HUES48 (cell line): ENCODE data around the gene KCNMA1.

ENCODE experiments used
- H3K27ac ChIP-seq: one replicate; pipeline ENCODE4 v1.7.0; 2013; ENCODE audit warnings: low read depth, low read length, inconsistent platforms
- H3K27me3 ChIP-seq: 2 replicates; pipeline ENCODE4 v1.6.1; 2013; ENCODE audit warnings: mild to moderate bottlenecking, low read length; ENCODE audit not compliant: control insufficient read depth, insufficient read depth
- H3K36me3 ChIP-seq: 2 replicates; pipeline ENCODE4 v1.6.1; 2013; ENCODE audit warnings: low read length; ENCODE audit not compliant: control insufficient read depth, insufficient read depth
- H3K4me1 ChIP-seq: 2 replicates; pipeline ENCODE4 v1.6.1; 2013; ENCODE audit warnings: mild to moderate bottlenecking, low read length; ENCODE audit not compliant: control insufficient read depth, insufficient read depth
- H3K4me3 ChIP-seq: 2 replicates; pipeline ENCODE4 v1.5.1; 2013; ENCODE audit warnings: mild to moderate bottlenecking, low read depth, low read length
- H3K9ac ChIP-seq: 2 replicates; pipeline ENCODE4 v1.6.1; 2013; ENCODE audit warnings: mild to moderate bottlenecking, low read depth, low read length, moderate library complexity
- H3K9me3 ChIP-seq: 2 replicates; pipeline ENCODE4 v1.6.1; 2013; ENCODE audit warnings: low read length; ENCODE audit not compliant: control insufficient read depth, insufficient read depth

Gene KCNMA1

DNA sequence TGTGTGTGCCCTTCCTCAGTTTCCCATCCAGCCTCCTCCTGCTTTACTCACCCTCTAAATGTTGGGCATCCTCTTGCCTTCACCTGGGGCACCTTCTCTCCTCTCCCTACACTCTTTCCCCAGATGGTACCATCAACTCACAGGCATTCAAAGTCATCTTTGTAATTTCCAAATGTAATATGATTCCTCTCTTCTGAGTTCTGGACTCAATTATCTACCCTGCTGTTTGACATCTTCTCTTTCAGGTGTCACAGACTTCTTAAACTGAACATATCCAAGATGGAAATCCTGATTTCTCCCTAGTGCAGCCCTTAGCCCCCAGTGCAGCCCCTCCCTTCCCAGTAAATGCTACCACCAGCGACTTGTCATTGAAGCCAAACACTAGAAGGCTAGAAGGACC, 422.8 kb downstream of the KCNMA1 start:
- no peaks in the 10 kb centered on the region for H3K9me3 ChIP-seq
- no peaks in the 10 kb centered on the region for H3K27me3 ChIP-seq
- H3K4me3 ChIP-seq = no peak overlapping the region
- H3K27ac ChIP-seq = no peak overlapping the region
- no peak overlapping the region for H3K9ac ChIP-seq
- H3K36me3 ChIP-seq = no peaks in the 10 kb centered on the region
- no peaks in the 10 kb centered on the region for H3K4me1 ChIP-seq

DNA sequence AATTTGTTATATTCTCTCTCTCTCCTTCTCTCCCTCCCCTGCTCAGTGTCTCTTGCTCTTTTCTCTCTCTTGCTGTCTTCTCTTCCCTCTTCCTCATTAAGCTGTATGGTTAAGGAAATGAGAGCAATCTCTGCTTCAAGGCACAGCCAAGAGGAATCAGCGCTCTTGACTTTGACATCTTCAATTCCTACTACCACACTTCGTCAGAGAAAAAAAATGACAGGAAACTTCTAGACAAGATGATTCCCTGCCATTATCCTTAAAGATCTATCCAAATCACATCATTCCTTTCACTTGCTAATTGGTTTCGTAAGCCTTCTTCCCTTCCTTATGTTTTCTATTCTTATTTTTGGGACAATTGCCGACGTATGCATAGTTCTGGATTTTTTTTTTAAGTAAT, 425.0 kb downstream of the KCNMA1 start:
- no peaks in the 10 kb centered on the region for H3K36me3 ChIP-seq
- H3K4me1 ChIP-seq = no peaks in the 10 kb centered on the region
- H3K4me3 ChIP-seq = no peak overlapping the region
- no peak overlapping the region for H3K9ac ChIP-seq
- no peaks in the 10 kb centered on the region for H3K27me3 ChIP-seq
- H3K9me3 ChIP-seq = no peaks in the 10 kb centered on the region
- no peak overlapping the region for H3K27ac ChIP-seq

DNA sequence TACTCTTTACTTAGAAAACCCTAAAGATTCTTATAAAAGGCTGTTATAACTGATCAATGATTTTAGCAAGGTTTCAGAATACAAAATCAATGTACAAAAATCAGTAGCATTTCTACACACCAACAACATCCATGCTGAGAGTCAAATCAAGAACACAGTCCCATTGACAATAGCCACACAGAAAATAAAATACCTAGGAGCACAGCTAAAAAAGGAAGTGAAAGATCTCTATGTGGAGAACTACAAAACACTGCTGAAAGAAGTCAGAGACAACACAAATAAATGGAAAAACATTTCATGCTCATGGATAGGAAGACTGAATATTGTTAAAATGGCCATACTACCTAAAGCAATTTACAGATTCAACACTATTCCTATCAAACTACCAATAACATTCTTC, 427.0 kb downstream of the KCNMA1 start:
- Histone ChIP-seq H3K27me3 (no peaks in the 10 kb centered on the region), H3K4me1 (no peaks in the 10 kb centered on the region), H3K9me3 (no peaks in the 10 kb centered on the region), H3K9ac (no peak overlapping the region), H3K4me3 (no peak overlapping the region), H3K36me3 (no peaks in the 10 kb centered on the region), H3K27ac (no peak overlapping the region)

DNA sequence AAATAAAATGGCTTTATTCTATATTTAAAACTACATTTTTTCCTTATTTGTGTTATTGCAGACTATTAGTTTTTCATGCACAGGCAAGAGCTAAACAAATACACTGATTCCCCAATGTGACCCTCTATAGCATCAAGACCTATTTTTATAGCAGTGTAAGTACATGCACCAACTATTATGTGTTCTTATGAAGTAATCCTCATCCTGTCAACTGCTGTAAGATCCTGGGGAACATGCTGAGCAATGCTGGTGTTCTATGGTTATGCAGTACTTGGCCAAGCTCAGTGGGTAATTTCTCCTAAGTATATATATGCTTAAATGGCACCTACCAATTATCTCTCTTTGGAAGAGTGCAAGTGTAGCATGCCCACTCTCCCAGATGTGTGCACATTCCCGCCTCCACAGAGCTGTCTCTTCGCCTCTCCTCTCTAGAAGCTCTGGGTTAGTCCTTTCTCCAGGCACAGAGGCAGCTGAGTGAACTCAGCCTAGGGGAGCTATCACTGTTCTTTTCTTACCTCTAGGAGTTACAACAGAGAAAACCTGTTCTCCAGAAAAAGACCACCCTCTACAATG, 428.8 kb downstream of the KCNMA1 start:
- no peak overlapping the region for H3K9ac ChIP-seq
- H3K36me3 ChIP-seq = no peaks in the 10 kb centered on the region
- no peak overlapping the region for H3K27ac ChIP-seq
- H3K27me3 ChIP-seq = no peaks in the 10 kb centered on the region
- H3K4me1 ChIP-seq = no peaks in the 10 kb centered on the region
- H3K9me3 ChIP-seq = no peaks in the 10 kb centered on the region
- H3K4me3 ChIP-seq = no peak overlapping the region

DNA sequence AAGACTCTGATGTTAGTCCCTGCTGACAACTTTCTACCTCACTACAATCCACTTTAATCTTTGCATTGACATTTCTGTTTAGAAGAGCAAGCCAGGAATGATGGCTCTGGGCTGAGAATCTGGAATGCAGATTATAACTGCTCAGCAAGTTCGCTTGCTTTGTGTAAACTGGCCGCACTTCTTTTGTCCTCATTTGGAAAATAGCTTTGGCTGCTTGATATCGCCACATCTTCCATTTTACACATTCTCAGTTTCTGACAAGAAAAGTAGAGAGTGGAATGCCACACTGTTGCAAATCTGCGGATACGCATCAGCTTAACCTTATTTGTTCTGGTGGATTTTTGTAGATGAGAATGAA, 429.8 kb downstream of the KCNMA1 start:
- Histone ChIP-seq H3K9me3 (no peaks in the 10 kb centered on the region), H3K36me3 (no peaks in the 10 kb centered on the region), H3K27me3 (no peaks in the 10 kb centered on the region), H3K27ac (no peak overlapping the region), H3K9ac (no peak overlapping the region), H3K4me1 (no peaks in the 10 kb centered on the region), H3K4me3 (no peak overlapping the region)

DNA sequence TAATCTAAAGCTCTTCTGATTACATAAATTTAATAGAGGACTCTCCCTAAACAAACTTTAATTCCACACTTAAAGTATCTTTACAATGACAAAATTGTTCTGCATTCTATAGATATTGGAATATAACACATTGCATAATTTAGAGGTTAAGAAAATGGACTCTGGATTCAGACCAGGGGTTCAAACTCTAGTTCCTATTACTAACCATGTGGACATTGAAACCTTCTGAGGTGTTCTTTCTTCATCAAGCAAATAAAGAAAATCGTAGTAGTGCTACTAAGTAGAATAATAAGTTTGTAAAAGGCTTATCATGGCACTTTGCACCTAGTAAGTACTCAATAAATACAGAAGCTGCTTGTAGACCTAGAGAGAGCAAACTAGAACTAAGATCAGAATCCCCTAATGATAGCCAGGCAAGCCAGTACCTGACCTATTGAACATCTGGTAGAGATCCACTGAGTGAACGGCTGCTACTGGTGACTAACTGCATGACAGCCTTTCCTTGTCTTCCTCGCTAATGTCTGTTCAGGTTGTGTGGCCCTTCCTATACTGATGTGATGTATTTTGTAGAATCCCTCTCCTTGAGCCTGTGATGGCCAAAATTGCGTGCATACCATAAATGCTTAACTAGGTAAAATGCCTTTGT, 430.3 kb downstream of the KCNMA1 start:
- Histone ChIP-seq H3K9ac (no peak overlapping the region), H3K9me3 (no peaks in the 10 kb centered on the region)

DNA sequence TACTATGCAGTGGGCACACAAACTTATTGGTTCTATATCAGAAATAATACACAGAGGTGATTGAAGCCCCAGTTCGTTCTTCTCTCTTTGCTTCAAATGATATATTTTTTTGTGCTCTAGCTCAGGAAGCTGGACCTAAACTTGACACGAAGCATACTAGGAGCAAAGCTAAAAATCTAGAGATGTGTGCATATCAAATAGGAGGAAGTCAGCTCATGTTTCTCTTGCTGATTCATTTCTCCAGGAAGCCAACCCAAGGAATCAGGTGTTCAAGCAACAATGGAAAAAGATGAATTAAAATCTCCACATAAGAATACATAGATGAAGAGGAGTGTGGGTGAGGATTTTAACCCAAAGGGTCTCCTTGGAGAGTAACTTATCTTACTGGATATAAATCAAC, 432.5 kb downstream of the KCNMA1 start:
- H3K9me3 ChIP-seq = no peaks in the 10 kb centered on the region
- no peak overlapping the region for H3K4me3 ChIP-seq
- H3K27ac ChIP-seq = no peak overlapping the region
- H3K4me1 ChIP-seq = no peaks in the 10 kb centered on the region
- no peaks in the 10 kb centered on the region for H3K27me3 ChIP-seq
- no peak overlapping the region for H3K9ac ChIP-seq
- no peaks in the 10 kb centered on the region for H3K36me3 ChIP-seq

More for the DNA sequence above, 430.3 kb downstream of the KCNMA1 start:
- no peak overlapping the region for H3K4me3 ChIP-seq
- no peak overlapping the region for H3K27ac ChIP-seq
- no peaks in the 10 kb centered on the region for H3K36me3 ChIP-seq
- H3K27me3 ChIP-seq = no peaks in the 10 kb centered on the region
- H3K4me1 ChIP-seq = no peaks in the 10 kb centered on the region

DNA sequence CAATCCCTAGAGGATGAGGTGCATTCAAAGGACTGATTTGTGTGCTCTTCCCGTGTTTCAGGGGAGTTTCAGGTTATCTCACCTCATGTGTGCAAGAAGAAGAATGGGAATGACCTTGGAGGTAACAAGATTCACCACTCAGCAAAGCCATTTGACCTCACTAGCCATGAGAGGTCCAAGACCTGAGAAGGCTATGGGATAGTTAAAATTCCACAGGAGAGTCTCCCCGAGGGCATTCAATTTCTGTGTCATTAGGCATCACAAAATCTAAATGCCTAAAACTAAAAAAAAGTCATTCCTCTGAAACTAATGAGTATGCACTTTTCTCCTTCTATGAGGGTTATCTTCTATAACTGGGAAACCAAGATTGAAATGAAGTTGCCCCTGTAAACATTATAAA, 433.4 kb downstream of the KCNMA1 start:
- Histone ChIP-seq H3K4me1 (no peaks in the 10 kb centered on the region), H3K9me3 (no peaks in the 10 kb centered on the region), H3K27me3 (no peaks in the 10 kb centered on the region), H3K27ac (no peak overlapping the region), H3K9ac (no peak overlapping the region), H3K4me3 (no peak overlapping the region), H3K36me3 (no peaks in the 10 kb centered on the region)

DNA sequence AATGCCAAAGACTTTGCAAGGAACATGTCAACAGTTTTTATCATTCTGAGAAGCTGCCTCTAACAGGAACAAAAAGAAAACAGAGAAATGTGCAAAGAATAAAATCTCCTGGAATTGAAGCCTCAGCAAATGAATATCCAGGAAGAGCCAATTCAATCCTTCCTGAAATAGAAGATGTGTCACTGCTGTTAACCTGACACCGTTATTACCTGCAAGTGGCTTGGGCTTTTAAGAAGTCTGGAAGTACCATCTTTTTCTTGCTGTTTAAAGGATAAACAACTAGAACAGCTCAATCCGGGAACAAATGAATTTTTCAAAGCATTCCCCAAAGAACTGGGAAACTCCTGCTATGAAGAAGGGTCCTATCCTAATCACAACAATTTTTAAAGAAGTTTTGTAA, 434.8 kb downstream of the KCNMA1 start:
- no peak overlapping the region for H3K4me3 ChIP-seq
- H3K9me3 ChIP-seq = no peaks in the 10 kb centered on the region
- H3K27ac ChIP-seq = no peak overlapping the region
- H3K36me3 ChIP-seq = no peaks in the 10 kb centered on the region
- H3K27me3 ChIP-seq = no peaks in the 10 kb centered on the region
- H3K9ac ChIP-seq = no peak overlapping the region
- no peaks in the 10 kb centered on the region; the same call in 1 of the 2 replicates for H3K4me1 ChIP-seq

DNA sequence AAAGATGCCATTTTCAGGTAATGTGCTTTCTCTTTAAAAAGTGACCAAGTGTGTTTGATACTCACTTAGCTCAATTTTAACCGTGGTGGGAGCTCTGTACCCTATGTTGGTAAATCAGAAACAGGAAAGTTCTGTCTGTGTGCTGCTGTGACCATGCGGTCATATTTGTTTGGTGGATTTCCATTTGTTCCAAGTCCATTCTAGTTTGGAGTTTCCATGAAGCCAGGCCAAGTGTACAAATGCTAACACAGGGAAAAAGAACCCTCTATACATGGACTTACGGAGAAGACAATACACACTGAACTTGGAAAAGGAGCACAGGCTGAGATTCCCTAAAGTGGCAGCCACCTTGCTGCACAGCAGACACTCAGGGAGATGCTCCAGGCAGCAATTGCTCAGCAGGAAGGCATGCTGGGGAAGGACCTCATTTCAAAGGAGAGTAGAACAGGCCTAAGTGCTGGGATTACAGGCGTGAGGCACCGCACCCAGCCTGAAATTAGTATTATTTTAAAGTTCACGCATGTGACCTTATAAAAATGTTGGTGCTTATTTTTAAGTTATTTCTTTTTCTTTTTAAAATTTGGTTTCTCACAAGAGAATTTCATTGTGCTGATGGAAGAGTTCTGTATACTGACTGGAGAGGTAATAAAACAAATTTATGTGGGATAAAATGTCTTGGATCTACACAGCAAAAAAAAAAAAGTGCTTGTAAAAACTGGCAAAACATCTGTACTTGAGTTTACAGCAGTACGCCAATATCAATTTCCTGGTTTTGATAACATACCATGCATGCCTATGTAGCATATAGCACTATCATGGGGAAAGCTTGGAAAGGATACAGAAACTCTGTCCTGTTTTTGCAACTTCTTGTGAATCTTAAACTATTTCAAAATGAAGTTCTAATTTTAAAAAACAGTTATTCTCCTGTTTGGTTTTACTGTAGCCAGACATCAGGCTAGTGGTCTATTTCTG, 436.2 kb downstream of the KCNMA1 start:
- Histone ChIP-seq H3K9ac (no peak overlapping the region), H3K27ac (no peak overlapping the region), H3K9me3 (no peaks in the 10 kb centered on the region), H3K4me1 (peaks cover 2% of the 10 kb centered on the region; the same call in 1 of the 2 replicates), H3K4me3 (no peak overlapping the region), H3K36me3 (no peaks in the 10 kb centered on the region), H3K27me3 (no peaks in the 10 kb centered on the region)

DNA sequence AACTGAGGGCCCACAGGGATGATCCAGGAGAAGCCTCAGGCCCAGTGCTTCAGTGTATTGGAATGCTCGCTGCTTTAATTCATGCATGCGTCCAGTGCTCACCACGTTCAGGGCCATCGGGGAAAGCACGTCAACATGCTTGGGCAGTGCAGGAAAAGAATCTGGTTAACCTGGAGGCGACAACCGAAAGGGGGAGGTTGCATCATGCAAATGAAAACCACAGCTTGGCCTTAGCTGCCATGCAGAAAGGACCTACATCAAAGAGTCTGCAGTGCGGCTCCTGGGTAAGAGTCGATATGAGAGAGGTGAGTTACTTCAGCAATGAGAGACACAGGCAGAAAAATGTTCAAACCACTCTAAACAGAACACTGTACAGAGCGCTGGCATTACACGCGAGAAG, 440.1 kb downstream of the KCNMA1 start:
- H3K4me1 ChIP-seq = peaks cover 7% of the 10 kb centered on the region; the same call in 1 of the 2 replicates

More for the DNA sequence above, 440.1 kb downstream of the KCNMA1 start:
- H3K36me3 ChIP-seq = no peaks in the 10 kb centered on the region
- no peak overlapping the region for H3K9ac ChIP-seq
- no peaks in the 10 kb centered on the region for H3K27me3 ChIP-seq
- no peak overlapping the region for H3K4me3 ChIP-seq
- H3K27ac ChIP-seq = no peak overlapping the region
- H3K9me3 ChIP-seq = no peaks in the 10 kb centered on the region
